K562 (cell line): ENCODE data around the gene AGPAT4. TPM values are rescaled to one million over a fixed set of nuclear protein-coding genes. Genes with fewer than 3 reads are reported as not detected.

ENCODE experiments used
- ATAC-seq: fragments of 200-7000 bp; cut with Tn5 transposase; 3 replicates; pipeline ENCODE4 v1.9.1; 2020; ENCODE audit warnings: moderate library complexity
- BruUV-seq: library from RNA; stranded (reverse); fragments of 400-500 nt; replicated peaks from 2 replicates; lab custom pipeline; 2021; lab: Mats Ljungman, UMichigan
- CTCF ChIA-PET: fragments of 300-600 bp; formaldehyde crosslinking; extraction: SDS; loops from one replicate; lab custom pipeline; 2021; ENCODE audit warnings: low intra/inter-chr PET ratio; lab: Yijun Ruan, JAX
- POLR2A ChIA-PET: fragments of 300-600, 350-650 bp; sonication (Branson Sonifier 250); formaldehyde crosslinking; extraction: SDS; loops from one replicate; lab custom pipeline; 2021; ENCODE audit warnings: antibody characterized with exemption, inconsistent platforms; lab: Yijun Ruan, JAX
- DNase-seq, 4 experiments: peaks; one replicate each; pipeline versions ENCODE4 v3.0.0 to v3.0.0-alpha.2; 2011 to 2018; ENCODE audit warnings: low spot score in 3 of 4, mixed read lengths in 3 of 4; ENCODE audit errors: extremely low read depth in 1 of 4
- FAIRE-seq: peaks from 2 replicates; lab custom pipeline; 2011; peaks lifted over from hg19 to GRCh38; lab: Jason Lieb, UNC
- H2AFZ ChIP-seq: 2 replicates; pipeline ENCODE4 v1.6.0; 2011; ENCODE audit warnings: low read depth, low read length, control low read depth, inconsistent platforms
- H3K27ac ChIP-seq: fragments of 200-600 bp; 3 replicates; pipeline ENCODE4 v1.8.0; 2011; ENCODE audit warnings: low read depth, mild to moderate bottlenecking, control low read depth, inconsistent platforms, low read length, moderate library complexity, mixed read lengths; ENCODE audit errors: extremely low read depth
- H3K27me3 ChIP-seq, 2 experiments: fragments of 300-600 bp in 1 of 2; 2 replicates in 1 of 2; 3 replicates in 1 of 2; pipeline versions ENCODE4 v1.6.0 to v1.8.0; 2011; ENCODE audit warnings: inconsistent platforms in 2 of 2, low read length in 2 of 2, mild to moderate bottlenecking in 1 of 2, mixed read lengths in 1 of 2, moderate library complexity in 1 of 2; ENCODE audit not compliant: control insufficient read depth in 2 of 2, insufficient read depth in 2 of 2
- H3K36me3 ChIP-seq: fragments of 300-600 bp; 3 replicates; pipeline ENCODE4 v1.8.0; 2011; ENCODE audit warnings: mild to moderate bottlenecking, low read length, inconsistent platforms; ENCODE audit not compliant: control insufficient read depth, insufficient read depth
- H3K4me1 ChIP-seq, 2 experiments: fragments of 200-600 bp in 1 of 2; replicated peaks in 1 of 2; 2 replicates in 1 of 2; 3 replicates in 1 of 2; pipeline versions ENCODE4 v1.5.1 to v1.8.0; 2011; ENCODE audit warnings: inconsistent platforms in 2 of 2, low read length in 2 of 2, mild to moderate bottlenecking in 1 of 2, mixed read lengths in 1 of 2, moderate library complexity in 1 of 2; ENCODE audit not compliant: control insufficient read depth in 2 of 2, insufficient read depth in 2 of 2
- H3K4me2 ChIP-seq: 2 replicates; pipeline ENCODE4 v1.6.1; 2011; ENCODE audit warnings: low read length, control low read depth, inconsistent platforms, mixed read lengths; ENCODE audit not compliant: insufficient read depth
- H3K4me3 ChIP-seq: fragments of 200-600 bp; sonication (generic), shearing (Covaris generic); 2 replicates; pipeline ENCODE4 v1.5.1; 2016; ENCODE audit warnings: control low read depth, inconsistent platforms
- H3K79me2 ChIP-seq: fragments of 200-600 bp; 3 replicates; pipeline ENCODE4 v1.8.0; 2011; ENCODE audit warnings: low read length, inconsistent platforms; ENCODE audit not compliant: control insufficient read depth, insufficient read depth
- H3K9ac ChIP-seq, 2 experiments: 2 replicates each; pipeline versions ENCODE4 v1.6.0 to v1.6.1; 2011; ENCODE audit warnings: low read depth in 2 of 2, low read length in 2 of 2, control low read depth in 1 of 2, inconsistent platforms in 1 of 2, mild to moderate bottlenecking in 1 of 2, mixed read lengths in 1 of 2; ENCODE audit not compliant: insufficient read depth in 1 of 2
- H3K9me1 ChIP-seq: one replicate; pipeline ENCODE4 v1.6.0; 2011; ENCODE audit warnings: inconsistent platforms, mild to moderate bottlenecking, low read length, moderate library complexity; ENCODE audit not compliant: control insufficient read depth, insufficient read depth
- H3K9me3 ChIP-seq: replicated peaks from 2 replicates; pipeline ENCODE4 v1.5.1; 2011; ENCODE audit warnings: low read depth, low read length, inconsistent platforms; ENCODE audit not compliant: control insufficient read depth, insufficient read depth
- H4K20me1 ChIP-seq: replicated peaks from 2 replicates; pipeline ENCODE4 v1.6.1; 2011; ENCODE audit warnings: low read length, inconsistent platforms, mixed read lengths; ENCODE audit not compliant: control insufficient read depth, insufficient read depth
- ATF1 ChIP-seq, 2 experiments: fragments of 450-650 bp in 1 of 2; IDR thresholded peaks; 2 replicates each; pipeline ENCODE4 v1.6.1; 2016; ENCODE audit warnings: missing compliant biosample characterization in 1 of 2, missing genetic modification characterization in 1 of 2
- CREB3L1 ChIP-seq: fragments of 450-650 bp; IDR thresholded peaks from 2 replicates; pipeline ENCODE4 v1.6.1; 2014; ENCODE audit warnings: low read depth, mild to moderate bottlenecking, moderate library complexity, borderline replicate concordance
- E2F1 ChIP-seq: sonication (generic); formaldehyde crosslinking; IDR thresholded peaks from 2 replicates; pipeline ENCODE4 v1.8.1; 2023; ENCODE audit warnings: mild to moderate bottlenecking, missing genetic modification reagents, moderate library complexity
- ETV1 ChIP-seq: fragments of 450-650 bp; conservative IDR thresholded peaks from 2 replicates; pipeline ENCODE4 v1.6.1; 2016; ENCODE audit warnings: missing genetic modification characterization, control low read depth, low read depth, missing compliant biosample characterization
- ILF3 ChIP-seq: fragments of 450-650 bp; IDR thresholded peaks from 2 replicates; pipeline ENCODE4 v1.6.1; 2018; ENCODE audit warnings: antibody characterized with exemption, mild to moderate bottlenecking, moderate library complexity, borderline replicate concordance
- KAT7 ChIP-seq: sonication (generic); formaldehyde crosslinking; IDR thresholded peaks from 2 replicates; pipeline ENCODE4 v1.8.0; 2022; ENCODE audit warnings: missing genetic modification reagents, mild to moderate bottlenecking, borderline replicate concordance
- XRCC3 ChIP-seq: fragments of 450-650 bp; IDR thresholded peaks from 2 replicates; pipeline ENCODE4 v1.6.1; 2017; ENCODE audit warnings: mild to moderate bottlenecking, moderate library complexity
- WGBS: fragments of 100-300 bp; shearing (Covaris generic); methylation state at CpG from one replicate; pipeline ENCODE4 v1.1.6; 2016; ENCODE audit warnings: low coverage, mixed read lengths; ENCODE audit not compliant: insufficient coverage; ENCODE audit errors: missing lambda C conversion rate; 5-methylcytosine and 5-hydroxymethylcytosine counted together
- in situ Hi-C: fragments of 300-500 bp; cut with MboI; formaldehyde crosslinking; loops from 4 replicates; pipeline ENCODE4 v1.15.0; 2018; ENCODE audit warnings: inconsistent platforms, mixed read lengths
- intact Hi-C: fragments of 100-400 bp; cut with micrococcal nuclease; formaldehyde crosslinking; loops from 2 replicates; pipeline ENCODE4 v1.14.2; 2022
- polyA plus RNA-seq, 8 experiments: library from polyadenylated mRNA; depleted of rRNA in 4 of 8; stranded (reverse) in 5 of 8; unstranded in 3 of 8; fragments of >200 nt; fragmentation: Nextera tagmentation in 2 of 8; fragmentation: Illumina TruSeq in 1 of 8; extraction: Ambion mirVana in 2 of 8; extraction: Trizol in 1 of 8; gene quantifications; 2 replicates each; pipeline versions ENCODE4 v1.2.1 to v1.2.3, GENCODE V29; 2011 to 2014; ENCODE audit warnings: inconsistent platforms in 1 of 8, missing spikeins in 1 of 8
- total RNA-seq, 7 experiments: library from RNA; depleted of rRNA in 6 of 7; stranded (reverse); fragments of >200 nt in 6 of 7; fragmentation: Illumina TruSeq in 2 of 7; extraction: Trizol in 2 of 7; gene quantifications; 2 replicates each; pipeline versions ENCODE4 v1.2.1 to v1.2.3, GENCODE V29; 2011 to 2021; ENCODE audit warnings: low replicate concordance in 1 of 7
- TF ChIP-seq, protein P1 (sequence below): fragments of 250-450 bp; sonication (Bioruptor Pico); IDR thresholded peaks from 2 replicates; pipeline ENCODE4 v1.4.0; 2020; ENCODE audit warnings: borderline replicate concordance
- TF ChIP-seq, protein P2 (sequence below): fragments of 450-650 bp; IDR thresholded peaks from 2 replicates; pipeline ENCODE4 v1.6.1; 2016; ENCODE audit warnings: mild to moderate bottlenecking
- TF ChIP-seq, protein P3 (sequence below): sonication (generic); formaldehyde crosslinking; IDR thresholded peaks from 2 replicates; pipeline ENCODE4 v1.8.0; 2022; ENCODE audit warnings: mild to moderate bottlenecking, missing genetic modification reagents

Gene AGPAT4
- total and polyA plus RNA-seq, 9 of the 15 experiments (the other 6 are each of a cell fraction or from before 2014, with no cell fraction given): 2.2 to 15.0 (median 5.7) TPM

GRCh38 chr6:161274898-161275297 lies 1.0 kb upstream of the AGPAT4 start:
- ChIA-PET POLR2A (interaction anchor here (0.6 to 2.9 kb wide), 11 partner anchors 7 to 120 kb away, joined by 3 to 23 read pairs (median 4); no protein-coding TSS in a partner anchor), CTCF (no interaction called here)
- FAIRE-seq (no peak), ATAC-seq (no peak), DNase-seq (no peak)
- Histone ChIP-seq H2AFZ (peak overlapping the region; percentile 97), H3K9ac (peak overlapping the region in 1 of 2 experiments; percentile 73; a peak in 1 of 4 replicates), H3K79me2 (peaks cover 19% of the 10 kb centered on the region), H3K4me1 (peaks cover 0 to 27% of the 10 kb centered on the region in 2 experiments; a peak in 3 of 5 replicates), H3K4me2 (no peak overlapping the region), H3K4me3 (no peak overlapping the region), H3K27me3 (no peaks in the 10 kb centered on the region), H3K9me3 (no peaks in the 10 kb centered on the region), H3K9me1 (no peaks in the 10 kb centered on the region), H4K20me1 (no peaks in the 10 kb centered on the region), H3K27ac (no peak overlapping the region; the same call in 2 of the 3 replicates), H3K36me3 (no peaks in the 10 kb centered on the region)
- in situ Hi-C loops (no loop called here), intact Hi-C loops (loop anchor here (2.0 to 10.0 kb wide), 5 partner anchors 40 to 480 kb away; no protein-coding TSS in a partner anchor)
- no TSS peak for BruUV-seq
- 93% methylated on average over 2 of the region's 2 CpGs for WGBS
- TF ChIP-seq ETV1 (tag) (no peak), CREB3L1 (no peak), ATF1 (CRISPR knock-in tag; IDR thresholded peaks at IDR 0.05) (no peak), ATF1 (tag; IDR thresholded peaks at IDR 0.05) (no peak), E2F1 (CRISPR knock-in tag) (no peak), XRCC3 (no peak), ILF3 (no peak), KAT7 (no peak)
- TF ChIP-seq, protein P1, sequence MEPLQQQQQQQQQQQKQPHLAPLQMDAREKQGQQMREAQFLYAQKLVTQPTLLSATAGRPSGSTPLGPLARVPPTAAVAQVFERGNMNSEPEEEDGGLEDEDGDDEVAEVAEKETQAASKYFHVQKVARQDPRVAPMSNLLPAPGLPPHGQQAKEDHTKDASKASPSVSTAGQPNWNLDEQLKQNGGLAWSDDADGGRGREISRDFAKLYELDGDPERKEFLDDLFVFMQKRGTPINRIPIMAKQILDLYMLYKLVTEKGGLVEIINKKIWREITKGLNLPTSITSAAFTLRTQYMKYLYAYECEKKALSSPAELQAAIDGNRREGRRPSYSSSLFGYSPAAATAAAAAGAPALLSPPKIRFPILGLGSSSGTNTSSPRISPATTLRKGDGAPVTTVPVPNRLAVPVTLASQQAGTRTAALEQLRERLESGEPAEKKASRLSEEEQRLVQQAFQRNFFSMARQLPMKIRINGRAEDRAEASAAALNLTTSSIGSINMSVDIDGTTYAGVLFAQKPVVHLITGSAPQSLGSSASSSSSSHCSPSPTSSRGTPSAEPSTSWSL (CRISPR knock-in tag): no peak
- TF ChIP-seq, protein P2, sequence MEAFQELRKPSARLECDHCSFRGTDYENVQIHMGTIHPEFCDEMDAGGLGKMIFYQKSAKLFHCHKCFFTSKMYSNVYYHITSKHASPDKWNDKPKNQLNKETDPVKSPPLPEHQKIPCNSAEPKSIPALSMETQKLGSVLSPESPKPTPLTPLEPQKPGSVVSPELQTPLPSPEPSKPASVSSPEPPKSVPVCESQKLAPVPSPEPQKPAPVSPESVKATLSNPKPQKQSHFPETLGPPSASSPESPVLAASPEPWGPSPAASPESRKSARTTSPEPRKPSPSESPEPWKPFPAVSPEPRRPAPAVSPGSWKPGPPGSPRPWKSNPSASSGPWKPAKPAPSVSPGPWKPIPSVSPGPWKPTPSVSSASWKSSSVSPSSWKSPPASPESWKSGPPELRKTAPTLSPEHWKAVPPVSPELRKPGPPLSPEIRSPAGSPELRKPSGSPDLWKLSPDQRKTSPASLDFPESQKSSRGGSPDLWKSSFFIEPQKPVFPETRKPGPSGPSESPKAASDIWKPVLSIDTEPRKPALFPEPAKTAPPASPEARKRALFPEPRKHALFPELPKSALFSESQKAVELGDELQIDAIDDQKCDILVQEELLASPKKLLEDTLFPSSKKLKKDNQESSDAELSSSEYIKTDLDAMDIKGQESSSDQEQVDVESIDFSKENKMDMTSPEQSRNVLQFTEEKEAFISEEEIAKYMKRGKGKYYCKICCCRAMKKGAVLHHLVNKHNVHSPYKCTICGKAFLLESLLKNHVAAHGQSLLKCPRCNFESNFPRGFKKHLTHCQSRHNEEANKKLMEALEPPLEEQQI: no peak
- TF ChIP-seq, protein P3, sequence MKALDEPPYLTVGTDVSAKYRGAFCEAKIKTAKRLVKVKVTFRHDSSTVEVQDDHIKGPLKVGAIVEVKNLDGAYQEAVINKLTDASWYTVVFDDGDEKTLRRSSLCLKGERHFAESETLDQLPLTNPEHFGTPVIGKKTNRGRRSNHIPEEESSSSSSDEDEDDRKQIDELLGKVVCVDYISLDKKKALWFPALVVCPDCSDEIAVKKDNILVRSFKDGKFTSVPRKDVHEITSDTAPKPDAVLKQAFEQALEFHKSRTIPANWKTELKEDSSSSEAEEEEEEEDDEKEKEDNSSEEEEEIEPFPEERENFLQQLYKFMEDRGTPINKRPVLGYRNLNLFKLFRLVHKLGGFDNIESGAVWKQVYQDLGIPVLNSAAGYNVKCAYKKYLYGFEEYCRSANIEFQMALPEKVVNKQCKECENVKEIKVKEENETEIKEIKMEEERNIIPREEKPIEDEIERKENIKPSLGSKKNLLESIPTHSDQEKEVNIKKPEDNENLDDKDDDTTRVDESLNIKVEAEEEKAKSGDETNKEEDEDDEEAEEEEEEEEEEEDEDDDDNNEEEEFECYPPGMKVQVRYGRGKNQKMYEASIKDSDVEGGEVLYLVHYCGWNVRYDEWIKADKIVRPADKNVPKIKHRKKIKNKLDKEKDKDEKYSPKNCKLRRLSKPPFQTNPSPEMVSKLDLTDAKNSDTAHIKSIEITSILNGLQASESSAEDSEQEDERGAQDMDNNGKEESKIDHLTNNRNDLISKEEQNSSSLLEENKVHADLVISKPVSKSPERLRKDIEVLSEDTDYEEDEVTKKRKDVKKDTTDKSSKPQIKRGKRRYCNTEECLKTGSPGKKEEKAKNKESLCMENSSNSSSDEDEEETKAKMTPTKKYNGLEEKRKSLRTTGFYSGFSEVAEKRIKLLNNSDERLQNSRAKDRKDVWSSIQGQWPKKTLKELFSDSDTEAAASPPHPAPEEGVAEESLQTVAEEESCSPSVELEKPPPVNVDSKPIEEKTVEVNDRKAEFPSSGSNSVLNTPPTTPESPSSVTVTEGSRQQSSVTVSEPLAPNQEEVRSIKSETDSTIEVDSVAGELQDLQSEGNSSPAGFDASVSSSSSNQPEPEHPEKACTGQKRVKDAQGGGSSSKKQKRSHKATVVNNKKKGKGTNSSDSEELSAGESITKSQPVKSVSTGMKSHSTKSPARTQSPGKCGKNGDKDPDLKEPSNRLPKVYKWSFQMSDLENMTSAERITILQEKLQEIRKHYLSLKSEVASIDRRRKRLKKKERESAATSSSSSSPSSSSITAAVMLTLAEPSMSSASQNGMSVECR: no peak
